ENCODE measurements around the gene VPS29.
"Not testable (repeated sequence)": the region's sequence is repeated elsewhere in the genome, so short reads cannot be mapped to it uniquely, and the experiment has no call there.

VPS29 gene

GRCh38 chr12:110498984-110499706, 2.8 kb downstream of the VPS29 start:
- no peak overlapping the region for H3K27ac ChIP-seq
- TF ChIP-seq, protein P1, sequence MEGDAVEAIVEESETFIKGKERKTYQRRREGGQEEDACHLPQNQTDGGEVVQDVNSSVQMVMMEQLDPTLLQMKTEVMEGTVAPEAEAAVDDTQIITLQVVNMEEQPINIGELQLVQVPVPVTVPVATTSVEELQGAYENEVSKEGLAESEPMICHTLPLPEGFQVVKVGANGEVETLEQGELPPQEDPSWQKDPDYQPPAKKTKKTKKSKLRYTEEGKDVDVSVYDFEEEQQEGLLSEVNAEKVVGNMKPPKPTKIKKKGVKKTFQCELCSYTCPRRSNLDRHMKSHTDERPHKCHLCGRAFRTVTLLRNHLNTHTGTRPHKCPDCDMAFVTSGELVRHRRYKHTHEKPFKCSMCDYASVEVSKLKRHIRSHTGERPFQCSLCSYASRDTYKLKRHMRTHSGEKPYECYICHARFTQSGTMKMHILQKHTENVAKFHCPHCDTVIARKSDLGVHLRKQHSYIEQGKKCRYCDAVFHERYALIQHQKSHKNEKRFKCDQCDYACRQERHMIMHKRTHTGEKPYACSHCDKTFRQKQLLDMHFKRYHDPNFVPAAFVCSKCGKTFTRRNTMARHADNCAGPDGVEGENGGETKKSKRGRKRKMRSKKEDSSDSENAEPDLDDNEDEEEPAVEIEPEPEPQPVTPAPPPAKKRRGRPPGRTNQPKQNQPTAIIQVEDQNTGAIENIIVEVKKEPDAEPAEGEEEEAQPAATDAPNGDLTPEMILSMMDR (conservative IDR thresholded peaks at IDR 0.05) = no peak

GRCh38 chr12:110475426-110475825, 26.5 kb downstream of the VPS29 start:
- H3K27ac ChIP-seq = no peak overlapping the region
- TF ChIP-seq, protein P1 (conservative IDR thresholded peaks at IDR 0.05) = no peak

GRCh38 chr12:110468214-110469048, 33.5 kb downstream of the VPS29 start, which contains the start of the genes FAM216A and GPN3:
TSS of gene FAM216A (plus strand) at chr12:110468845. CDS start at chr12:110468876, 31 bp downstream.
TSS of gene GPN3 (minus strand) at chr12:110468257. CDS start at chr12:110468203, 54 bp downstream.
- TF ChIP-seq, protein P1 (conservative IDR thresholded peaks at IDR 0.05) = no peak
- H3K27ac ChIP-seq = peak within 1 kb of the TSS; percentile 99

GRCh38 chr12:110467847-110468213, 34.1 kb downstream of the VPS29 start:
- peak overlapping the region; percentile 99 for H3K27ac ChIP-seq

DNA sequence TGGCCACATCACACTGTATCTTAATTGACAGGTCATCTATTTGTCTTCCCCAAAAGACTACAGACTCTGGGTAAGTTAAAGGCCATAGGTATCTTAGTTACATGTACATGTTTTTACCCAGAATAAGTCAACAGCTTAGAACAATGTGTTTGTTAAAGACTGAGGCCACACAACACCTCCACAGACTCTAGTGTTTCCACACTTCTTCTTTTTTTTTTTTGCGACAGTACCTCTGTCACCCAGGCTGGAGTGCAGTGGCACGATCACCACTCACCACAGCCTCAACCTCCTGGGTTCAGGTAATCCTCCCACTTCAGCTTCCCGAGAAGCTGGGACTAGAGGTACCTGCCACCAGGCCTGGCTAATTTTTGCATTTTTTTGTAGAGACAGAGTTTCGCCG, 35.1 kb downstream of the VPS29 start:
- TF ChIP-seq, protein P1 (conservative IDR thresholded peaks at IDR 0.05) = no peak
- H3K27ac ChIP-seq = peak overlapping the region; percentile 99

More at GRCh38 chr12:110467847-110468213, 34.1 kb downstream of the VPS29 start:
- TF ChIP-seq, protein P1 (conservative IDR thresholded peaks at IDR 0.05) = no peak

GRCh38 chr12:110465765-110466164, 36.1 kb downstream of the VPS29 start:
- H3K27ac ChIP-seq = not testable (repeated sequence)

GRCh38 chr12:110465024-110465423, 36.9 kb downstream of the VPS29 start:
- TF ChIP-seq, protein P1 (conservative IDR thresholded peaks at IDR 0.05) = no peak
- H3K27ac ChIP-seq = no peak overlapping the region

GRCh38 chr12:110461189-110461588, 40.7 kb downstream of the VPS29 start:
- not testable (repeated sequence) for H3K27ac ChIP-seq

Measured in VCaP (cell line).